Measurements from ENCODE around the gene IFNAR1.
A peak's percentile ranks its signal among the peaks of the same experiment; 100 is the strongest.
"Not testable (repeated sequence)": the region's sequence is repeated elsewhere in the genome, so short reads cannot be mapped to it uniquely, and the experiment has no call there.

IFNAR1 gene

GRCh38 chr21:33379934-33380333, 55.2 kb downstream of the IFNAR1 start:
- not testable (repeated sequence) for DNase-seq

GRCh38 chr21:33380483-33380998, 55.8 kb downstream of the IFNAR1 start:
- peak; percentile 92 for DNase-seq

- not testable (repeated sequence) for DNase-seq
Observed at GRCh38 chr21:33381381-33381780, 56.6 kb downstream of the IFNAR1 start.

GRCh38 chr21:33383056-33383888, 58.5 kb downstream of the IFNAR1 start:
- peak; percentile 75 for DNase-seq

- peak; percentile 25 for DNase-seq
Observed at GRCh38 chr21:33384841-33385331, 60.1 kb downstream of the IFNAR1 start.

- DNase-seq, result no peak
Observed at GRCh38 chr21:33386222-33386784, 61.5 kb downstream of the IFNAR1 start.

GRCh38 chr21:33387294-33387693, 62.5 kb downstream of the IFNAR1 start:
- DNase-seq, result no peak

- DNase-seq, result no peak
Observed at GRCh38 chr21:33388188-33388587, 63.4 kb downstream of the IFNAR1 start.

GRCh38 chr21:33390479-33390878, 65.7 kb downstream of the IFNAR1 start:
- DNase-seq, result no peak

GRCh38 chr21:33391656-33392055, 66.9 kb downstream of the IFNAR1 start:
- DNase-seq, result no peak

- DNase-seq, result no peak
Observed at GRCh38 chr21:33392284-33392985, 67.7 kb downstream of the IFNAR1 start.

GRCh38 chr21:33393348-33393747, 68.6 kb downstream of the IFNAR1 start:
- DNase-seq, result no peak

- DNase-seq, result no peak
Observed at GRCh38 chr21:33394260-33394659, 69.5 kb downstream of the IFNAR1 start.

- DNase-seq, result no peak
Observed at GRCh38 chr21:33395891-33396331, 71.1 kb downstream of the IFNAR1 start.

GRCh38 chr21:33396436-33396835, 71.7 kb downstream of the IFNAR1 start:
- no peak for DNase-seq

GRCh38 chr21:33396951-33397350, 72.2 kb downstream of the IFNAR1 start:
- DNase-seq, result no peak

GRCh38 chr21:33397717-33398116, 72.9 kb downstream of the IFNAR1 start:
- DNase-seq, result no peak

GRCh38 chr21:33398361-33398760, 73.6 kb downstream of the IFNAR1 start:
- DNase-seq, result no peak

- no peak for DNase-seq
Observed at GRCh38 chr21:33401630-33401992, 76.8 kb downstream of the IFNAR1 start.

GRCh38 chr21:33402001-33402979, 77.5 kb downstream of the IFNAR1 start:
- DNase-seq, result no peak

GRCh38 chr21:33403128-33403785, 78.5 kb downstream of the IFNAR1 start, which contains the start of gene IFNGR2:
IFNGR2 (plus strand) TSS chr21:33403413; CDS start chr21:33403544, 131 bp downstream.
- peak; percentile 43 for DNase-seq

Measured in activated naive CD4-positive, alpha-beta T cell treated with Interleukin-2 at 50 U/mL for 16 hours (primary cell).